ENCODE data around the gene PABPN1. TPM values are rescaled to one million over a fixed set of nuclear protein-coding genes. Genes with fewer than 3 reads are reported as not detected.

The PABPN1 gene
- total and polyA plus RNA-seq, 2 of the 13 experiments (the other 11 are each of a cell fraction or from before 2014, with no cell fraction given) = 233 to 524 TPM

DNA sequence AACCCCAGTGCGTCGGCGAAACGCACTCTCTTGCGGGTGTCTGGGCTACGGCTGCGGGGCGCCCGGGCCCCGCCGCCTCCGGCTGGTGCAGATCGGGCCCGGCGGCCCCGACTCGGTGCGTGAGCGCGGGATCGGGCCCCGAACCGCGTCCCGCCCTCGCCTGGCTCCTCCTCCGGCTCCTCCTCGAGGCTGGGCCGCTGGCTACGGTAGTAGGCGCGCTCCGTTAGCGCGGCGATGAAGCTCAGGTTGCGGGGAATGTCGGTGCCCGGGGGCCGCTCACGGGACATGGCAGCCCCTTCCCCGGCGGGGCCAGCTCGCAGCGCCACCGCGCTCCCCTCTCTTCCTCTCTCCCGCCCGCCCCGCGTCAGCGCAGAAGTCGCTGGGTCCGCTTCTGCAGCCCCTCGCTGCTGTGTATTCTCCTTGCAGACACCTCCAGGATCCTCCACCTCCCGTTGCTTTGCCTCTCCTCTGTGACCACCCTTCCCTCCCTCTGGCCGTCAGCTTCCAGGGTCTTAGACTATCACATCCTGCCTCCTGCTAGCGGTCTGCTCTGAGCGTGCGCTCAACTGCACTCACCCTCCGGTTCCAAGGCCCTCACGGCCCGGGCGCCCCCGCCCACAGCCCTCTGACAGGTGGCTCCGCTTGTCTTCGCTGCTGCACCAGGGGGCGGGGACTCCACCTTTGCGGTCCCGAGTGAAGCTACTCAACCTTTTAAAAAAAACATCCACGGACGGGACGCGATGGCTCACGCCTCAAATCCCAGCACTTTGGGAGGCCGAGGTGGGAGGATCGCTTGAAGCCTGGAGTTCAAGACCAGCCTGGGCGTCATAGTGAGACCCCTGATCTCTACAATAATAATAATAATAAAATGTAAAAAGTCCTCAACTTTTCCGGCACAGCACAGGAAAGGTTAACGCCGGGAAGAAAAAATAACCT, 18.7 kb upstream of the PABPN1 start, which contains the start of gene PPP1R3E (continued):
- no peak for TF ChIP-seq ZHX2 (IDR thresholded peaks at IDR 0.05; ENCODE audit: low read depth)
- TF ChIP-seq ZHX2 (CRISPR knock-in tag; IDR thresholded peaks at IDR 0.05; ENCODE audit: borderline replicate concordance) = 0 out of 2 replicates have a peak, but pooled peaks have one; percentile 1
- no peak for TF ChIP-seq ZNF775 (CRISPR knock-in tag; IDR thresholded peaks at IDR 0.05; ENCODE audit: borderline replicate concordance)
- peak; percentile 13 for TF ChIP-seq U2AF1 (optimal IDR thresholded peaks at IDR 0.05; ENCODE audit: low read depth, low read length)
- TF ChIP-seq, protein P1, sequence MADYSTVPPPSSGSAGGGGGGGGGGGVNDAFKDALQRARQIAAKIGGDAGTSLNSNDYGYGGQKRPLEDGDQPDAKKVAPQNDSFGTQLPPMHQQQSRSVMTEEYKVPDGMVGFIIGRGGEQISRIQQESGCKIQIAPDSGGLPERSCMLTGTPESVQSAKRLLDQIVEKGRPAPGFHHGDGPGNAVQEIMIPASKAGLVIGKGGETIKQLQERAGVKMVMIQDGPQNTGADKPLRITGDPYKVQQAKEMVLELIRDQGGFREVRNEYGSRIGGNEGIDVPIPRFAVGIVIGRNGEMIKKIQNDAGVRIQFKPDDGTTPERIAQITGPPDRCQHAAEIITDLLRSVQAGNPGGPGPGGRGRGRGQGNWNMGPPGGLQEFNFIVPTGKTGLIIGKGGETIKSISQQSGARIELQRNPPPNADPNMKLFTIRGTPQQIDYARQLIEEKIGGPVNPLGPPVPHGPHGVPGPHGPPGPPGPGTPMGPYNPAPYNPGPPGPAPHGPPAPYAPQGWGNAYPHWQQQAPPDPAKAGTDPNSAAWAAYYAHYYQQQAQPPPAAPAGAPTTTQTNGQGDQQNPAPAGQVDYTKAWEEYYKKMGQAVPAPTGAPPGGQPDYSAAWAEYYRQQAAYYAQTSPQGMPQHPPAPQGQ (CRISPR knock-in tag; IDR thresholded peaks at IDR 0.05; ENCODE audit: borderline replicate concordance) = no peak
- TF ChIP-seq PHF21A (CRISPR knock-in tag; IDR thresholded peaks at IDR 0.05) = no peak
- no peak for TF ChIP-seq SRF (IDR thresholded peaks at IDR 0.05; ENCODE audit: low read depth, low read length)
- peak; percentile 70; the same call in 1 of the 2 replicates for TF ChIP-seq MTA1 (CRISPR knock-in tag; IDR thresholded peaks at IDR 0.05; ENCODE audit: borderline replicate concordance)
- TF ChIP-seq ATF7-NPFF (CRISPR knock-in tag; IDR thresholded peaks at IDR 0.05; ENCODE audit: low read depth) = peak; percentile 89; the same call in 1 of the 2 replicates
- no peak for TF ChIP-seq ZNF337 (CRISPR knock-in tag; IDR thresholded peaks at IDR 0.05; ENCODE audit: borderline replicate concordance, low read depth)
- peak; percentile 81 for TF ChIP-seq ZNF563 (CRISPR knock-in tag; IDR thresholded peaks at IDR 0.05)
- no peak for TF ChIP-seq MYNN (CRISPR knock-in tag; IDR thresholded peaks at IDR 0.05; ENCODE audit: low read depth)
- TF ChIP-seq ZNF235 (CRISPR knock-in tag; IDR thresholded peaks at IDR 0.05; ENCODE audit: borderline replicate concordance) = peak; percentile 80
- TF ChIP-seq NR2F2 (IDR thresholded peaks at IDR 0.05; ENCODE audit: borderline replicate concordance, low read depth) = no peak
- TF ChIP-seq MIER2 (CRISPR knock-in tag; IDR thresholded peaks at IDR 0.05) = peak; percentile 55; the same call in 1 of the 2 replicates
- peak; percentile 90 for TF ChIP-seq NFKB2 (CRISPR knock-in tag; IDR thresholded peaks at IDR 0.05; ENCODE audit: borderline replicate concordance)
- TF ChIP-seq ZSCAN30 (CRISPR knock-in tag; IDR thresholded peaks at IDR 0.05) = no peak
- TF ChIP-seq ZUFSP (CRISPR knock-in tag; IDR thresholded peaks at IDR 0.05; ENCODE audit: borderline replicate concordance) = no peak
- TF ChIP-seq NCOA1 (CRISPR knock-in tag; IDR thresholded peaks at IDR 0.05) = no peak
